ENCODE results near the gene KRTAP3-3.
"Not testable (repeated sequence)": the region's sequence is repeated elsewhere in the genome, so short reads cannot be mapped to it uniquely, and the experiment has no call there.

Gene KRTAP3-3

GRCh38 chr17:40993839-40994238 lies at the start of gene KRTAP3-3:
KRTAP3-3 (minus strand) TSS chr17:40994164; CDS start chr17:40994097, 67 bp downstream.
- DNase-seq = no peak
- H2AFZ ChIP-seq (ENCODE audit: low read length) = no peak within 1 kb of the TSS

GRCh38 chr17:41042953-41043352 lies 49.0 kb upstream of the KRTAP3-3 start:
- Histone ChIP-seq H3K4me3 (ENCODE audit: low read length) (no peak overlapping the region), H3K9me2 (replicated peaks; ENCODE audit: insufficient read depth, low read length) (no peaks in the 10 kb centered on the region), H3F3A (ENCODE audit: insufficient read depth, low read length) (no peaks in the 10 kb centered on the region), H4K20me1 (ENCODE audit: insufficient read depth, low read length) (no peaks in the 10 kb centered on the region), H3K4me1 (ENCODE audit: low read length) (no peaks in the 10 kb centered on the region), H3K27ac (ENCODE audit: low read length) (no peak overlapping the region), H2AFZ (ENCODE audit: low read length) (no peak overlapping the region), H3K36me3 (replicated peaks; ENCODE audit: insufficient read depth, low read length) (no peaks in the 10 kb centered on the region), H3K9ac (ENCODE audit: low read length) (no peak overlapping the region), H3K79me2 (ENCODE audit: low read length) (no peaks in the 10 kb centered on the region), H3K9me3 (replicated peaks; ENCODE audit: insufficient read depth, low read length) (no peaks in the 10 kb centered on the region), H3K27me3 (replicated peaks; ENCODE audit: insufficient read depth, low read length) (no peaks in the 10 kb centered on the region), H3K4me2 (ENCODE audit: low read depth, low read length) (no peak overlapping the region)
- DNase-seq = no peak
- TF ChIP-seq EZH2 (optimal IDR thresholded peaks at IDR 0.05; ENCODE audit: low read depth, low read length) (no peak), EZH2phosphoT487 (IDR thresholded peaks at IDR 0.05; ENCODE audit: low read length) (no peak)
- TF ChIP-seq, protein P1, sequence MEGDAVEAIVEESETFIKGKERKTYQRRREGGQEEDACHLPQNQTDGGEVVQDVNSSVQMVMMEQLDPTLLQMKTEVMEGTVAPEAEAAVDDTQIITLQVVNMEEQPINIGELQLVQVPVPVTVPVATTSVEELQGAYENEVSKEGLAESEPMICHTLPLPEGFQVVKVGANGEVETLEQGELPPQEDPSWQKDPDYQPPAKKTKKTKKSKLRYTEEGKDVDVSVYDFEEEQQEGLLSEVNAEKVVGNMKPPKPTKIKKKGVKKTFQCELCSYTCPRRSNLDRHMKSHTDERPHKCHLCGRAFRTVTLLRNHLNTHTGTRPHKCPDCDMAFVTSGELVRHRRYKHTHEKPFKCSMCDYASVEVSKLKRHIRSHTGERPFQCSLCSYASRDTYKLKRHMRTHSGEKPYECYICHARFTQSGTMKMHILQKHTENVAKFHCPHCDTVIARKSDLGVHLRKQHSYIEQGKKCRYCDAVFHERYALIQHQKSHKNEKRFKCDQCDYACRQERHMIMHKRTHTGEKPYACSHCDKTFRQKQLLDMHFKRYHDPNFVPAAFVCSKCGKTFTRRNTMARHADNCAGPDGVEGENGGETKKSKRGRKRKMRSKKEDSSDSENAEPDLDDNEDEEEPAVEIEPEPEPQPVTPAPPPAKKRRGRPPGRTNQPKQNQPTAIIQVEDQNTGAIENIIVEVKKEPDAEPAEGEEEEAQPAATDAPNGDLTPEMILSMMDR (IDR thresholded peaks at IDR 0.05; ENCODE audit: low read length) = no peak

More at GRCh38 chr17:40993839-40994238, at the start of gene KRTAP3-3:
- Histone ChIP-seq H3K36me3 (replicated peaks; ENCODE audit: insufficient read depth, low read length) (no peaks in the 10 kb centered on the region), H3K9me2 (replicated peaks; ENCODE audit: insufficient read depth, low read length) (no peaks in the 10 kb centered on the region), H3F3A (ENCODE audit: insufficient read depth, low read length) (no peaks in the 10 kb centered on the region), H3K27ac (ENCODE audit: low read length) (no peak within 1 kb of the TSS), H3K9me3 (replicated peaks; ENCODE audit: insufficient read depth, low read length) (no peaks in the 10 kb centered on the region), H3K4me3 (ENCODE audit: low read length) (no peak within 1 kb of the TSS), H3K9ac (ENCODE audit: low read length) (no peak within 1 kb of the TSS), H3K4me1 (ENCODE audit: low read length) (no peaks in the 10 kb centered on the region), H3K27me3 (replicated peaks; ENCODE audit: insufficient read depth, low read length) (no peaks in the 10 kb centered on the region), H3K79me2 (ENCODE audit: low read length) (no peaks in the 10 kb centered on the region), H3K4me2 (ENCODE audit: low read depth, low read length) (no peak within 1 kb of the TSS), H4K20me1 (ENCODE audit: insufficient read depth, low read length) (no peaks in the 10 kb centered on the region)
- TF ChIP-seq, protein P1 (IDR thresholded peaks at IDR 0.05; ENCODE audit: low read length) = no peak
- TF ChIP-seq EZH2phosphoT487 (IDR thresholded peaks at IDR 0.05; ENCODE audit: low read length) = no peak

- H2AFZ ChIP-seq (ENCODE audit: low read length); DNase-seq; H3K27ac ChIP-seq (ENCODE audit: low read length); H3K79me2 ChIP-seq (ENCODE audit: low read length); H3K4me1 ChIP-seq (ENCODE audit: low read length); H3K9me3 ChIP-seq (replicated peaks; ENCODE audit: insufficient read depth, low read length); H3K27me3 ChIP-seq (replicated peaks; ENCODE audit: insufficient read depth, low read length); H3K9me2 ChIP-seq (replicated peaks; ENCODE audit: insufficient read depth, low read length); H3F3A ChIP-seq (ENCODE audit: insufficient read depth, low read length); H3K4me3 ChIP-seq (ENCODE audit: low read length); H3K36me3 ChIP-seq (replicated peaks; ENCODE audit: insufficient read depth, low read length); H3K4me2 ChIP-seq (ENCODE audit: low read depth, low read length); H3K9ac ChIP-seq (ENCODE audit: low read length); H4K20me1 ChIP-seq (ENCODE audit: insufficient read depth, low read length): not testable (repeated sequence)
Observed at GRCh38 chr17:41040783-41041571, 47.0 kb upstream of the KRTAP3-3 start, which contains the start of gene KRTAP1-1. KRTAP1-1 (minus strand) TSS chr17:41041450; CDS start chr17:41041397, 53 bp downstream.

- H4K20me1 ChIP-seq (ENCODE audit: insufficient read depth, low read length) = no peaks in the 10 kb centered on the region
- no peak overlapping the region for H3K27ac ChIP-seq (ENCODE audit: low read length)
- DNase-seq = no peak
- no peaks in the 10 kb centered on the region for H3K36me3 ChIP-seq (replicated peaks; ENCODE audit: insufficient read depth, low read length)
- no peaks in the 10 kb centered on the region for H3K79me2 ChIP-seq (ENCODE audit: low read length)
- H3K27me3 ChIP-seq (replicated peaks; ENCODE audit: insufficient read depth, low read length) = no peaks in the 10 kb centered on the region
- TF ChIP-seq EZH2phosphoT487 (IDR thresholded peaks at IDR 0.05; ENCODE audit: low read length) = no peak
- no peaks in the 10 kb centered on the region for H3F3A ChIP-seq (ENCODE audit: insufficient read depth, low read length)
- H3K4me1 ChIP-seq (ENCODE audit: low read length) = no peaks in the 10 kb centered on the region
- H3K4me3 ChIP-seq (ENCODE audit: low read length) = no peak overlapping the region
- no peak overlapping the region for H3K9ac ChIP-seq (ENCODE audit: low read length)
- no peaks in the 10 kb centered on the region for H3K9me3 ChIP-seq (replicated peaks; ENCODE audit: insufficient read depth, low read length)
- H3K9me2 ChIP-seq (replicated peaks; ENCODE audit: insufficient read depth, low read length) = no peaks in the 10 kb centered on the region
- no peak overlapping the region for H3K4me2 ChIP-seq (ENCODE audit: low read depth, low read length)
- no peak overlapping the region for H2AFZ ChIP-seq (ENCODE audit: low read length)
Observed at GRCh38 chr17:41037853-41038350, 43.9 kb upstream of the KRTAP3-3 start.

GRCh38 chr17:41034346-41034935 lies 40.5 kb upstream of the KRTAP3-3 start, which contains the start of gene KRTAP1-3:
KRTAP1-3 (minus strand) TSS chr17:41034874; CDS start chr17:41034821, 53 bp downstream.
- not testable (repeated sequence) for H3K79me2 ChIP-seq (ENCODE audit: low read length); H3K4me2 ChIP-seq (ENCODE audit: low read depth, low read length); H3K9ac ChIP-seq (ENCODE audit: low read length); H3F3A ChIP-seq (ENCODE audit: insufficient read depth, low read length); H3K27me3 ChIP-seq (replicated peaks; ENCODE audit: insufficient read depth, low read length); H3K36me3 ChIP-seq (replicated peaks; ENCODE audit: insufficient read depth, low read length); H3K27ac ChIP-seq (ENCODE audit: low read length); H3K4me3 ChIP-seq (ENCODE audit: low read length); H3K9me3 ChIP-seq (replicated peaks; ENCODE audit: insufficient read depth, low read length); DNase-seq; H2AFZ ChIP-seq (ENCODE audit: low read length); H4K20me1 ChIP-seq (ENCODE audit: insufficient read depth, low read length); H3K9me2 ChIP-seq (replicated peaks; ENCODE audit: insufficient read depth, low read length); H3K4me1 ChIP-seq (ENCODE audit: low read length)
